NCI-H2107 treated with DMSO at 0.1 percent for 48 hours (cell line): ENCODE measurements around the gene SDR42E2.
"Not testable (repeated sequence)": the region's sequence is repeated elsewhere in the genome, so short reads cannot be mapped to it uniquely, and the experiment has no call there.

ENCODE experiments used
- DNase-seq: peaks from one replicate; lab custom pipeline; 2025; ENCODE audit not compliant: unreplicated experiment; lab: John Stamatoyannopoulos, UW

SDR42E2 gene

GRCh38 chr16:22190776-22191531 is 28.6 kb downstream of the SDR42E2 start:
- peak; percentile 99 for DNase-seq

GRCh38 chr16:22191532-22192260 is 29.4 kb downstream of the SDR42E2 start:
- peak; percentile 32 for DNase-seq

GRCh38 chr16:22192261-22193062 is 30.2 kb downstream of the SDR42E2 start:
- DNase-seq, result peak; percentile 35

GRCh38 chr16:22193063-22193411 is 30.7 kb downstream of the SDR42E2 start:
- no peak for DNase-seq

- DNase-seq, result no peak
Measured at GRCh38 chr16:22194707-22195444, 32.6 kb downstream of the SDR42E2 start.

GRCh38 chr16:22195445-22195694 is 33.1 kb downstream of the SDR42E2 start:
- DNase-seq, result no peak

- peak; percentile 87 for DNase-seq
Measured at GRCh38 chr16:22195695-22196558, 33.6 kb downstream of the SDR42E2 start.

- DNase-seq, result not testable (repeated sequence)
Measured at GRCh38 chr16:22196559-22197168, 34.4 kb downstream of the SDR42E2 start.

GRCh38 chr16:22198547-22199293 is 36.4 kb downstream of the SDR42E2 start:
- DNase-seq, result no peak

GRCh38 chr16:22202261-22202637 is 39.9 kb downstream of the SDR42E2 start:
- no peak for DNase-seq

- DNase-seq, result no peak
Measured at GRCh38 chr16:22203091-22203490, 40.8 kb downstream of the SDR42E2 start.

- DNase-seq, result no peak
Measured at GRCh38 chr16:22204091-22204655, 41.9 kb downstream of the SDR42E2 start.

GRCh38 chr16:22205577-22206012 is 43.3 kb downstream of the SDR42E2 start:
- no peak for DNase-seq

GRCh38 chr16:22206013-22206841 is 43.9 kb downstream of the SDR42E2 start, which contains the start of gene EEF2K:
Gene EEF2K (plus strand): TSS chr16:22206278. CDS start chr16:22225730, 19,452 bp downstream.
- DNase-seq, result peak; percentile 72

- peak; percentile 24 for DNase-seq
Measured at GRCh38 chr16:22206842-22207714, 44.8 kb downstream of the SDR42E2 start.

- no peak for DNase-seq
Measured at GRCh38 chr16:22207715-22208360, 45.5 kb downstream of the SDR42E2 start.
